CD4-positive, alpha-beta memory T cell (primary cell): ENCODE measurements around the gene RASA3. TPM values are rescaled to one million over a fixed set of nuclear protein-coding genes. Genes with fewer than 3 reads are reported as not detected.
"Not testable (repeated sequence)": the region's sequence is repeated elsewhere in the genome, so short reads cannot be mapped to it uniquely, and the experiment has no call there.

Experiments
- CTCF ChIA-PET: fragments of 350-600 bp; sonication (Branson Sonifier 250); formaldehyde crosslinking; loops from one replicate; lab custom pipeline; 2021; ENCODE audit warnings: inconsistent platforms; ENCODE audit not compliant: partially characterized antibody; lab: Charles Lee
- POLR2A ChIA-PET: fragments of 350-600 bp; sonication (Branson Sonifier 250); formaldehyde crosslinking; loops from one replicate; lab custom pipeline; 2021; ENCODE audit not compliant: partially characterized antibody; lab: Charles Lee
- DNase-seq, 5 donors: peaks; one replicate each; pipeline versions ENCODE4 v3.0.0 to v3.0.0-alpha.2; 2020 to 2022; ENCODE audit warnings: mixed read lengths in 1 of 5
- H3K27ac ChIP-seq: one replicate; pipeline ENCODE4 v1.7.0; 2013; ENCODE audit warnings: low read depth, low read length
- H3K27me3 ChIP-seq: 2 replicates; pipeline ENCODE4 v1.7.0; 2013; ENCODE audit warnings: mild to moderate bottlenecking, low read length, moderate library complexity; ENCODE audit not compliant: insufficient read depth
- H3K36me3 ChIP-seq: 2 replicates; pipeline ENCODE4 v1.7.0; 2013; ENCODE audit warnings: mild to moderate bottlenecking, low read length, moderate library complexity; ENCODE audit not compliant: insufficient read depth
- H3K4me1 ChIP-seq: 2 replicates; pipeline ENCODE4 v1.7.0; 2013; ENCODE audit warnings: mild to moderate bottlenecking, low read length, moderate library complexity; ENCODE audit not compliant: insufficient read depth
- H3K4me3 ChIP-seq, 2 donors: one replicate each; pipeline ENCODE4 v1.7.0; 2013; ENCODE audit warnings: low read length in 2 of 2, mild to moderate bottlenecking in 1 of 2
- H3K9me3 ChIP-seq, 2 donors: one replicate each; pipeline ENCODE4 v1.7.0; 2013; ENCODE audit warnings: low read length in 2 of 2, control low read depth in 1 of 2; ENCODE audit not compliant: control insufficient read depth in 1 of 2
- H3K27ac Mint-ChIP-seq, 7 donors: one replicate each; pipeline ENCODE4 v1.8.0; 2020 to 2021; ENCODE audit warnings: mixed read lengths in 7 of 7, mild to moderate bottlenecking in 6 of 7, inconsistent platforms in 3 of 7, moderate library complexity in 3 of 7
- H3K27me3 Mint-ChIP-seq, 2 donors: one replicate each; pipeline ENCODE4 v1.8.0; 2020 to 2021; ENCODE audit warnings: mixed read lengths in 2 of 2
- H3K36me3 Mint-ChIP-seq, 2 donors: one replicate each; pipeline ENCODE4 v1.8.0; 2020 to 2021; ENCODE audit warnings: mixed read lengths in 2 of 2, inconsistent platforms in 1 of 2, mild to moderate bottlenecking in 1 of 2
- H3K4me1 Mint-ChIP-seq, 4 donors: one replicate each; pipeline ENCODE4 v1.8.0; 2020 to 2021; ENCODE audit warnings: mixed read lengths in 4 of 4, mild to moderate bottlenecking in 1 of 4
- H3K4me3 Mint-ChIP-seq, 8 donors: one replicate each; pipeline ENCODE4 v1.8.0; 2020 to 2021; ENCODE audit warnings: mixed read lengths in 8 of 8, mild to moderate bottlenecking in 7 of 8, moderate library complexity in 6 of 8, inconsistent platforms in 3 of 8
- H3K9me3 Mint-ChIP-seq, 8 donors: one replicate each; pipeline ENCODE4 v1.8.0; 2020 to 2021; ENCODE audit warnings: mixed read lengths in 8 of 8, mild to moderate bottlenecking in 5 of 8, inconsistent platforms in 3 of 8, moderate library complexity in 1 of 8
- intact Hi-C: fragments of 100-400 bp; cut with micrococcal nuclease; formaldehyde crosslinking; loops from one replicate; pipeline ENCODE4 v1.15.1; 2023
- polyA plus RNA-seq, 2 donors: library from polyadenylated mRNA; unstranded; fragments of 300-500 nt; fragmentation: Illumina TruSeq; gene quantifications; one replicate each; pipeline ENCODE4 v1.2.3, GENCODE V29; 2021
- total RNA-seq, 2 experiments: library from RNA; stranded (reverse); gene quantifications; one replicate each; pipeline ENCODE4 v1.2.3, GENCODE V29; 2021

RASA3 gene
- total and polyA plus RNA-seq, 4 experiments from 2014 or later: 65.5 to 174 (median 156) TPM

DNA sequence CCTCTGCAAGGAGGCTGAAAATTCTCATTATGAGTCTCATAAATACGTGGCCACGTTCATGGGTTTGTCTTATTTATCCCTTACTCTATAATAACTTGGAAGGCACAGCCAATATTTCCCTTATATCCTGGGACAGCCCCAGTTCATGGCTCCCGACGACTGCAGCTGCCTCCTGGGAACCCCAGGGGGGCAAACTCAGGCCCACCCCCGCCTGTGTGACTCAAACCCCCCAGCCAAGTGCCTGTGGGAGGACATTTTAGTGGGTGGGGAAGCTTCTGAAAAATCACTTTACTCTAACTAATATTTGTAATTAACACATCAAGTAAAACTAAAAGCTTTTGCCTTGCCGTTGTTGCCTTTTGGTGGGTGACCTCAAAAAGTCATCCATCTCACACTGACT lies 14.3 kb downstream of the RASA3 start:
- Histone ChIP-seq H3K4me3 (no peak overlapping the region), H3K36me3 (peaks cover 27% of the 10 kb centered on the region), H3K9me3 (no peaks in the 10 kb centered on the region), H3K27ac (peak overlapping the region; percentile 10), H3K27me3 (no peaks in the 10 kb centered on the region), H3K4me1 (peaks cover 83% of the 10 kb centered on the region)
- H3K27ac Mint-ChIP-seq: peak overlapping the region in 6 of 7 donors; percentile 38 to 94 (median 78)
- H3K36me3 Mint-ChIP-seq: peaks cover 34 to 57% of the 10 kb centered on the region in 2 donors
- peaks cover 0 to 18% (median 0%) of the 10 kb centered on the region in 8 donors for H3K9me3 Mint-ChIP-seq
- ChIA-PET CTCF (interaction anchor here (0.9 to 1.2 kb wide), 2 partner anchors 8 to 50 kb away, joined by 3 to 4 read pairs; no protein-coding TSS in a partner anchor), POLR2A (interaction anchor here (1.2 to 2.2 kb wide), 5 partner anchors 8 to 44 kb away, joined by 5 to 10 read pairs (median 6); no protein-coding TSS in a partner anchor)
- peak overlapping the region in 7 of 8 donors; percentile 2 to 79 (median 73) for H3K4me3 Mint-ChIP-seq
- H3K4me1 Mint-ChIP-seq: peaks cover 47 to 85% (median 67%) of the 10 kb centered on the region in 4 donors
- intact Hi-C loops: loop anchor here (10.0 kb wide), 1 partner anchor 143 kb away; the partner anchor contains the start of gene C13orf46
- no peaks in the 10 kb centered on the region for H3K27me3 Mint-ChIP-seq
- no peak for DNase-seq

GRCh38 chr13:114117341-114117874 lies 15.0 kb downstream of the RASA3 start:
- CTCF ChIA-PET, H3K9me3 ChIP-seq, H3K27ac ChIP-seq, H3K4me3 ChIP-seq, H3K27me3 Mint-ChIP-seq, H3K27me3 ChIP-seq: not testable (repeated sequence)
- intact Hi-C loops: loop anchor here (10.0 kb wide), 1 partner anchor 143 kb away; the partner anchor contains the start of gene C13orf46
- Mint-ChIP-seq H3K27ac (peak overlapping the region; percentile 14 to 90 (median 48)), H3K36me3 (peaks cover 36 to 57% of the 10 kb centered on the region in 2 donors), H3K9me3 (peaks cover 0 to 21% (median 0%) of the 10 kb centered on the region in 8 donors), H3K4me1 (peaks cover 48 to 83% (median 68%) of the 10 kb centered on the region in 4 donors), H3K4me3 (peak overlapping the region in 4 of 8 donors; percentile 43 to 79 (median 70))
- DNase-seq: peak in 1 of 5 donors; percentile 23
- Histone ChIP-seq H3K36me3 (peaks cover 32% of the 10 kb centered on the region), H3K4me1 (peaks cover 83% of the 10 kb centered on the region)
- POLR2A ChIA-PET: interaction anchor here (1.6 to 2.2 kb wide), 3 partner anchors 13 to 45 kb away, joined by 5 to 8 read pairs (median 6); no protein-coding TSS in a partner anchor

DNA sequence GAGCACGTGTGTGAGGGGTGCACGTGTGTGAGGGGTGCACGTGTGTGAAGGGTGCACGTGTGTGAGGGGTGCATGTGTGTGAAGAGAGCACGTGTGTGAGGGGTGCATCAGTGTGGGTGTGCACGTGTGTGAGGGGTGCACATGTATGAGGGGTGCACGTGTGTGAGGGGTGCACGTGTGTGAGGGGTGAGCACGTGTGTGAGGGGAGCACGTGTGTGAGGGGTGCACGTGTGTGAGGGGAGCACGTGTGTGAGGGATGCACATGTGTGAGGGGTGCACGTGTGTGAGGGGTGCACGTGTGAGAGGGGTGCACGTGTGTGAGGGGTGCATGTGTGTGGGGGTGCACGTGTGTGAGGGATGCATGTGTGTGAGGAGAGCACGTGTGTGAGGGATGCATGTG lies 15.7 kb downstream of the RASA3 start:
- intact Hi-C loops: loop anchor here (10.0 kb wide), 1 partner anchor 142 kb away; the partner anchor contains the start of gene C13orf46
- Mint-ChIP-seq H3K4me1 (peaks cover 52 to 83% (median 70%) of the 10 kb centered on the region in 4 donors), H3K9me3 (peaks cover 0 to 21% (median 0%) of the 10 kb centered on the region in 8 donors), H3K4me3 (peak overlapping the region in 2 of 8 donors; percentile 30 to 65), H3K36me3 (peaks cover 36 to 60% of the 10 kb centered on the region in 2 donors), H3K27ac (peak overlapping the region in 4 of 7 donors; percentile 61 to 92 (median 84)), H3K27me3 (no peaks in the 10 kb centered on the region)
- H3K4me3 ChIP-seq: no peak overlapping the region
- ChIA-PET CTCF (no interaction called here), POLR2A (no interaction called here)
- no peaks in the 10 kb centered on the region for H3K27me3 ChIP-seq
- DNase-seq: no peak
- H3K27ac ChIP-seq: no peak overlapping the region
- H3K4me1 ChIP-seq: peaks cover 83% of the 10 kb centered on the region
- H3K36me3 ChIP-seq: peaks cover 37% of the 10 kb centered on the region
- no peaks in the 10 kb centered on the region for H3K9me3 ChIP-seq

GRCh38 chr13:114115796-114116195 lies 16.6 kb downstream of the RASA3 start:
- Histone ChIP-seq H3K36me3 (peaks cover 39% of the 10 kb centered on the region), H3K4me3 (no peak overlapping the region), H3K27me3 (no peaks in the 10 kb centered on the region), H3K4me1 (peaks cover 80% of the 10 kb centered on the region), H3K27ac (no peak overlapping the region), H3K9me3 (no peaks in the 10 kb centered on the region)
- Mint-ChIP-seq H3K4me1 (peaks cover 49 to 80% (median 65%) of the 10 kb centered on the region in 4 donors), H3K27me3 (no peaks in the 10 kb centered on the region), H3K4me3 (peak overlapping the region in 6 of 8 donors; percentile 23 to 78 (median 58)), H3K27ac (peak overlapping the region; percentile 74 to 92 (median 80)), H3K36me3 (peaks cover 30 to 55% of the 10 kb centered on the region in 2 donors), H3K9me3 (peaks cover 0 to 20% (median 0%) of the 10 kb centered on the region in 8 donors)
- ChIA-PET POLR2A (interaction anchor here (7.8 kb wide), 1 partner anchor 13 kb away, joined by 113 read pairs; the partner anchor contains the start of gene RASA3), CTCF (no interaction called here)
- intact Hi-C loops: loop anchor here (10.0 kb wide), 1 partner anchor 141 kb away; the partner anchor contains the start of gene C13orf46
- no peak for DNase-seq

- CTCF ChIA-PET: no interaction called here
- DNase-seq: no peak
- POLR2A ChIA-PET: interaction anchor here (0.7 to 7.8 kb wide), 5 partner anchors 13 to 49 kb away, joined by 3 to 113 read pairs (median 5); partner anchors contain the start of gene RASA3
- H3K4me1 Mint-ChIP-seq: peaks cover 50 to 80% (median 66%) of the 10 kb centered on the region in 4 donors
- no peaks in the 10 kb centered on the region for H3K27me3 ChIP-seq
- H3K4me3 Mint-ChIP-seq: peak overlapping the region in 6 of 8 donors; percentile 23 to 78 (median 58)
- H3K36me3 Mint-ChIP-seq: peaks cover 27 to 57% of the 10 kb centered on the region in 2 donors
- intact Hi-C loops: loop anchor here (10.0 kb wide), 1 partner anchor 140 kb away; the partner anchor contains the start of gene C13orf46
- no peaks in the 10 kb centered on the region for H3K9me3 ChIP-seq
- H3K36me3 ChIP-seq: peaks cover 39% of the 10 kb centered on the region
- H3K27me3 Mint-ChIP-seq: no peaks in the 10 kb centered on the region
- H3K27ac Mint-ChIP-seq: peak overlapping the region; percentile 74 to 92 (median 80)
- H3K9me3 Mint-ChIP-seq: peaks cover 0 to 17% (median 0%) of the 10 kb centered on the region in 8 donors
- H3K27ac ChIP-seq: peak overlapping the region; percentile 44
- peaks cover 80% of the 10 kb centered on the region for H3K4me1 ChIP-seq
- H3K4me3 ChIP-seq: no peak overlapping the region
Observed at GRCh38 chr13:114115191-114115671, 17.2 kb downstream of the RASA3 start.

DNA sequence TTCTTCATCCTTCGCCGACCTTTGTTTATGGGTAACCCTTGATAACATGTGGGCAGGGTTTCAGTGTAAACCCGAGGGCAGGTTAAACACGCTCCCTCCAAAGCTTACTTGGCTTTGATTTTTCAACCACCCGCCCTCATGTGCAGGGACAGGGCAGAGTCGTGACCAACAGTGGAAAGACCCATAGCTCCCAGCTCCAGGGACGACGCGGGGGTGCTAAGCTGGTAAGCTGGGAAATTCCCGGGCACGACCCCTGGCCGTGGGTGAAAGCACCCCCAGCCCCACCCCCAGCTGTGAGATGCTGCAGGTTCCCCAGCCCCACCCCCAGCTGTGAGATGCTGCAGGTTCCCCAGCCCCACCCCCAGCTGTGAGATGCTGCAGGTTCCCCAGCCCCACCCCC lies 17.8 kb downstream of the RASA3 start:
- POLR2A ChIA-PET: interaction anchor here (0.7 to 7.8 kb wide), 6 partner anchors 14 to 48 kb away, joined by 3 to 113 read pairs (median 4); partner anchors contain the start of gene RASA3
- Mint-ChIP-seq H3K4me1 (peaks cover 54 to 85% (median 69%) of the 10 kb centered on the region in 4 donors), H3K36me3 (peaks cover 27 to 59% of the 10 kb centered on the region in 2 donors), H3K4me3 (peak overlapping the region in 6 of 8 donors; percentile 32 to 67 (median 51)), H3K9me3 (peaks cover 0 to 17% (median 0%) of the 10 kb centered on the region in 8 donors), H3K27ac (peak overlapping the region in 6 of 7 donors; percentile 87 to 92 (median 88))
- H3K27me3 ChIP-seq, H3K9me3 ChIP-seq, H3K27me3 Mint-ChIP-seq, H3K4me3 ChIP-seq: not testable (repeated sequence)
- intact Hi-C loops: loop anchor here (5.0 to 10.0 kb wide), 3 partner anchors 33 to 140 kb away; partner anchors contain the start of gene C13orf46
- peak in 1 of 5 donors; percentile 35 for DNase-seq
- Histone ChIP-seq H3K27ac (peak overlapping the region; percentile 44), H3K4me1 (peaks cover 86% of the 10 kb centered on the region), H3K36me3 (peaks cover 39% of the 10 kb centered on the region)
- CTCF ChIA-PET: interaction anchor here (1.4 kb wide), 1 partner anchor 112 kb away, joined by 3 read pairs; no protein-coding TSS in a partner anchor
